Bronchial epithelial cell (primary cell): ENCODE data around the gene REV3L. TPM values are rescaled to one million over a fixed set of nuclear protein-coding genes. Genes with fewer than 3 reads are reported as not detected.
"Not testable (repeated sequence)": the region's sequence is repeated elsewhere in the genome, so short reads cannot be mapped to it uniquely, and the experiment has no call there.

Experiments used
- DNase-seq: peaks from one replicate; pipeline ENCODE4 v3.0.0-alpha.2; 2010; ENCODE audit warnings: low read depth
- FAIRE-seq: peaks from 2 replicates; lab custom pipeline; 2011; peaks lifted over from hg19 to GRCh38; lab: Jason Lieb, UNC
- H3K27me3 ChIP-seq: 2 replicates; pipeline ENCODE4 v1.5.1; 2011; ENCODE audit warnings: low read length; ENCODE audit not compliant: control insufficient read depth, insufficient read depth
- H3K36me3 ChIP-seq: 2 replicates; pipeline ENCODE4 v1.5.1; 2011; ENCODE audit warnings: low read length; ENCODE audit not compliant: control insufficient read depth, insufficient read depth
- H3K4me3 ChIP-seq: 2 replicates; pipeline ENCODE4 v1.5.1; 2011; ENCODE audit warnings: mild to moderate bottlenecking, low read depth, low read length, control low read depth
- CTCF ChIP-seq: IDR thresholded peaks from 2 replicates; pipeline ENCODE4 v1.5.1; 2011; ENCODE audit warnings: mild to moderate bottlenecking, moderate library complexity, low read length, control low read depth, inconsistent platforms; ENCODE audit not compliant: insufficient read depth, severe bottlenecking
- total RNA-seq: library from RNA; depleted of rRNA; stranded (reverse); fragments of >200 nt; gene quantifications from 2 replicates; pipeline ENCODE4 v1.2.1, GENCODE V29; 2014

REV3L gene
- total RNA-seq, 1 donor from 2014 or later, result 8.4 TPM

GRCh38 chr6:111297776-111298175 lies 185.2 kb downstream of the REV3L start:
- H3K27me3 ChIP-seq, result no peaks in the 10 kb centered on the region
- H3K4me3 ChIP-seq, result no peak overlapping the region
- no peak for TF ChIP-seq CTCF
- no peaks in the 10 kb centered on the region for H3K36me3 ChIP-seq
- no peak for DNase-seq
- FAIRE-seq, result no peak

GRCh38 chr6:111294374-111294967 lies 188.5 kb downstream of the REV3L start:
- FAIRE-seq, result no peak
- Histone ChIP-seq H3K4me3 (no peak overlapping the region), H3K36me3 (no peaks in the 10 kb centered on the region), H3K27me3 (no peaks in the 10 kb centered on the region)
- DNase-seq, result no peak
- no peak for TF ChIP-seq CTCF

GRCh38 chr6:111291336-111292259 lies 191.4 kb downstream of the REV3L start:
- no peaks in the 10 kb centered on the region for H3K27me3 ChIP-seq
- no peaks in the 10 kb centered on the region for H3K36me3 ChIP-seq
- no peak overlapping the region for H3K4me3 ChIP-seq
- TF ChIP-seq CTCF, result no peak
- FAIRE-seq (no peak), DNase-seq (no peak)

- DNase-seq, H3K36me3 ChIP-seq, FAIRE-seq, H3K4me3 ChIP-seq, H3K27me3 ChIP-seq: not testable (repeated sequence)
Observed at GRCh38 chr6:111290689-111291335, 192.2 kb downstream of the REV3L start.

- not testable (repeated sequence) for FAIRE-seq, DNase-seq, H3K27me3 ChIP-seq, H3K36me3 ChIP-seq, H3K4me3 ChIP-seq
Observed at GRCh38 chr6:111284356-111284755, 198.7 kb downstream of the REV3L start.

- no peak for FAIRE-seq
- no peak for DNase-seq
- no peak for TF ChIP-seq CTCF
- Histone ChIP-seq H3K36me3 (no peaks in the 10 kb centered on the region), H3K4me3 (no peak overlapping the region), H3K27me3 (no peaks in the 10 kb centered on the region)
Observed at GRCh38 chr6:111283707-111284106, 199.3 kb downstream of the REV3L start.
